GM10266 (cell line): ENCODE measurements around the gene EEF1AKMT1.

ENCODE experiments used
- DNase-seq: peaks from one replicate; pipeline ENCODE4 v3.0.0; 2012; ENCODE audit errors: extremely low spot score
- CTCF ChIP-seq: IDR thresholded peaks from 2 replicates; pipeline ENCODE4 v1.5.1; 2012; ENCODE audit warnings: mild to moderate bottlenecking, low read depth; ENCODE audit not compliant: control insufficient read depth, insufficient read depth; ENCODE audit errors: missing control alignments

EEF1AKMT1 gene

DNA sequence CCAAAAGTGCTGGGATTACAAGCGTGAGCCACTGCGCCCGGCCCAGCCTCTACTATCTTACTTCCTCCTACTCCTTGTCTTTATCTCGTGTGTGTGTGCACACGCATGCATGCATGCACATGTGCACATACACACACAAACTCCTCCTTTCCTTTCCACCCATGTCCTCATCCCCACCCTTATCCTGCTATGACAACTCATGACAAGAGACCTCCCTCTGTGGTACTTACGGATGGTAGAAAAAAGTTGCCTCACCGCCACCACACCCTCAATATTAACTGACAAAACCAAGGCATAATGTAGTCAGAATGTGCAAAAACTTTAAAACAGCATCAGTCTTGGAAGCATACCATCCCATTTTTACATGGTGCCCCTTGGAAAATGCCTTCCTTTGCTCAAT is 15.9 kb upstream of the EEF1AKMT1 start:
- TF ChIP-seq CTCF = no peak

GRCh38 chr13:20788312-20788711 is 14.6 kb upstream of the EEF1AKMT1 start:
- DNase-seq = no peak
- TF ChIP-seq CTCF = no peak

More for the DNA sequence above, 15.9 kb upstream of the EEF1AKMT1 start:
- DNase-seq = no peak

DNA sequence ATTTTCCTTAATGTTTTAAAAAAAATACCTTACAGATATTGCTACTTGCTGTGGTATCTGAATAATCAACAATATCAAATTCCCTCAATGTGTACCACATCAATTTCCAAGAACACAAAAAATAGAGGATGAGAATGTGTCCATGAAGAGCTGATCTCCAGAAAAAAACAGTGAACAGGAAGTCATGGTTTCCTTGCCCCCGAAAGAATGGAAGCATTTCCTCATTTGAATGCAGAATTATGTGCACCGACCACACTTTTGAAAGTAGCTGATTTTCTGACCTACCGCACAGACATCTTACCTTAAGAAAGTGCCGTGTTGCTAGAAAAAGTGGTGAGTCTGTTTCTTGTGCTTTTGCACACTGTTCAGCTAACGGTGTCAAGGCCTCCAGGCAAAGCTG is 13.4 kb upstream of the EEF1AKMT1 start:
- DNase-seq = no peak

DNA sequence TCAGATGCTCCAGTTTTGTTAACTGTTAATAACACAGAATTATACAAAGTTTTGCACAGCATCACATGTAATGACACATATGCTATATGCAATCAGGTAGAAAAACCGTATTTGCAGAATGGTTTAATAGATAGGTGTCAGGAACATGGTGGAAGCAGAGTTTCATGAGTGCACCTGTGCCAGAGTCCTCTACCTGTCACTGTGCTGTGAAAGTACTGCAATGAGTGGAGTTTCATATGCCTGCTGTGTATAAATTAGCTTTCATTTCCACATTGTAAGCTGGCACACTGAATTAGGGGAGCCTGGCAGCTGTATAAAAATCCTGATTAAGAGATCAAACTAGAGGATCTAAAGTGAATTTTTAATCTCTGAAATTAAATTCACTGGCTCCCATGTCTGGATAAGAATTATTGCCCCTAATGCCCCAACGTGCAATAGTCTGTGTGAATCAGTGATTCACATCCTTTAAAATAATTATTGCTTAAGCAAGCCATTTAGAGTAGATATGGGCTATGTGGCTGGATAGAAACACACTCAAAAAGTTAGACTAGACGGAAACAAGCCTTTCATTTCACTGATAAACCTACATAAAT is 8.5 kb upstream of the EEF1AKMT1 start:
- DNase-seq = no peak
- TF ChIP-seq CTCF = no peak

More for the DNA sequence above, 13.4 kb upstream of the EEF1AKMT1 start:
- TF ChIP-seq CTCF = no peak

DNA sequence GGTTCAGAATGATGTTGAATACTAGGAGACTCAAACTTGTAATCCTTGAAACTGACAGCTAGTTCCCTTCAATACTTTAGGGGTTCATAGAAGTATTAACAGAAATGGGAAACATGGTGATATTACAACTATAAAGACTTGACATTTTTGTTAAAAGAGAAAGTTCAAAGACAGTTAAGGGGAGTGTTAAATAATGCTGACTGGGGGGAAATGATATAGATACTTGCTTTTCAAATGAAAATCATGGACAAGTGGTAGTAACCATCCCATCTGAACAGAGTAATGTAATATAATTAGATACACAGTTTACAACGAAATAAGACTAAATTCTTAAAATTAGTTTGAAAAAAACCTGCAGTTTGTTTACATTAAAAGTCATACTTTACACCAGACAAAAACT is 6.6 kb upstream of the EEF1AKMT1 start:
- no peak for DNase-seq
- TF ChIP-seq CTCF = no peak

GRCh38 chr13:20779405-20779804 is 5.6 kb upstream of the EEF1AKMT1 start:
- no peak for DNase-seq
- no peak for TF ChIP-seq CTCF

DNA sequence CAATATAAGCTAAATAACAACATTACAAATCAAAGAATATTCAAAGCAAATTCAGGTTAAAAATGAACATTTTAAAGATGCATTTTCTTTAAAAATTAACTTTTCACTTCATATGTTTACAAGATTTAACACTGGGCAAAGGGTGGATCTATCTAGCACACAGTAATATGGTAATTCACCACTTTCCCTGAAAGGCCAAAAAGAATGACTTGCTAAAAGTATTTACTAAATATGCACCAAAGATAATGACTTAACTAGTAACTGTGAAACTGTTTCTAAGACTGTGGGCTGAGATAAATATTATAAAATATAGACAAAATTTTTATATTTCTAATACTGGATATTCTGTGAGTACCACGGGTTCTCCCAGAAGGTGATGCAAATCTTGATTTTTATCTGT is 4.5 kb upstream of the EEF1AKMT1 start:
- TF ChIP-seq CTCF = no peak
- no peak for DNase-seq
